Right ventricle myocardium superior (tissue), 1 donor: Measurements from ENCODE around the gene DPH3. TPM values are rescaled to one million over a fixed set of nuclear protein-coding genes. Genes with fewer than 3 reads are reported as not detected.
"Not testable (repeated sequence)": the region's sequence is repeated elsewhere in the genome, so short reads cannot be mapped to it uniquely, and the experiment has no call there.

Experiments
- ATAC-seq: fragments of 200-7000 bp; cut with Tn5 transposase; one replicate; pipeline ENCODE4 v1.9.1; 2020; ENCODE audit warnings: mild to moderate bottlenecking; ENCODE audit not compliant: poor library complexity
- DNase-seq: peaks from one replicate; pipeline ENCODE4 v3.0.0-alpha.2; 2020
- intact Hi-C: fragments of 100-400 bp; cut with DNase I; formaldehyde crosslinking; loops from one replicate; pipeline ENCODE4 v1.11.2; 2022
- long read RNA-seq: library from polyadenylated mRNA; unstranded; transcript quantifications from one replicate; pipeline ENCODE4 v2.0.0, GENCODE V29; 2021
- total RNA-seq: library from RNA; stranded (reverse); fragmentation: NEBNext Ultra II Directional; extraction: Animal tissue kit (Norgen Biotek cat#: 25700); gene quantifications from one replicate; pipeline ENCODE4 v1.2.1, GENCODE V29; 2021
- donor health status: DM: no; HTN: yes; CAD: no; lungs with severe emphysema.

The DPH3 gene
- total RNA-seq, result 18.1 TPM
- long read RNA-seq, transcript DPH3-204 (3 exons, 3,131 nt), result major isoform, 62 of 79 reads
- long read RNA-seq, transcript DPH3-202 (2 exons, 3,052 nt), result minor isoform, 14 of 79 reads
- long read RNA-seq, partial matches to known transcripts, result 0 of 79 reads
- long read RNA-seq, other reads (novel, unspliced or antisense), result 3 of 79 reads

GRCh38 chr3:16264708-16265454, at the start of gene DPH3, which contains the start of gene OXNAD1:
Gene DPH3, minus strand, starts transcription at chr3:16264943. Its CDS starts 67 bp downstream, at chr3:16264876.
Gene OXNAD1, plus strand, starts transcription at chr3:16265212. Its CDS starts 5,741 bp downstream, at chr3:16270953.
- peak; percentile 100 for DNase-seq
- intact Hi-C loops, result loop anchor here (5.0 kb wide), 1 partner anchor 287 kb away; no protein-coding TSS in a partner anchor
- peak; percentile 99 for ATAC-seq

GRCh38 chr3:16313886-16314645, 49.3 kb upstream of the DPH3 start:
- intact Hi-C loops, result no loop called here
- ATAC-seq (no peak), DNase-seq (no peak)

GRCh38 chr3:16311960-16312451, 47.3 kb upstream of the DPH3 start:
- DNase-seq, result peak; percentile 50
- peak; percentile 54 for ATAC-seq
- intact Hi-C loops, result no loop called here

- intact Hi-C loops, ATAC-seq, DNase-seq: not testable (repeated sequence)
Measured at GRCh38 chr3:16310486-16310885, 45.7 kb upstream of the DPH3 start.

- ATAC-seq (no peak), DNase-seq (no peak)
- intact Hi-C loops, result no loop called here
Measured at GRCh38 chr3:16309558-16309957, 44.8 kb upstream of the DPH3 start.

GRCh38 chr3:16308727-16309126, 44.0 kb upstream of the DPH3 start:
- ATAC-seq (no peak), DNase-seq (no peak)
- intact Hi-C loops, result no loop called here

GRCh38 chr3:16307832-16308531, 43.2 kb upstream of the DPH3 start:
- no peak for DNase-seq
- intact Hi-C loops, result no loop called here
- ATAC-seq, result no peak

GRCh38 chr3:16305111-16305541, 40.4 kb upstream of the DPH3 start:
- no peak for ATAC-seq
- intact Hi-C loops, result no loop called here
- no peak for DNase-seq

GRCh38 chr3:16304061-16305010, 39.6 kb upstream of the DPH3 start:
- DNase-seq, result no peak
- intact Hi-C loops, result no loop called here
- ATAC-seq, result no peak

GRCh38 chr3:16303037-16303575, 38.4 kb upstream of the DPH3 start:
- no peak for ATAC-seq
- intact Hi-C loops, result no loop called here
- DNase-seq, result no peak

GRCh38 chr3:16302082-16302631, 37.4 kb upstream of the DPH3 start:
- ATAC-seq (no peak), DNase-seq (no peak)
- intact Hi-C loops, result no loop called here

GRCh38 chr3:16301507-16301906, 36.8 kb upstream of the DPH3 start:
- ATAC-seq (no peak), DNase-seq (no peak)
- intact Hi-C loops, result no loop called here

- ATAC-seq, result no peak
- intact Hi-C loops, result no loop called here
- DNase-seq, result no peak
Measured at GRCh38 chr3:16300881-16301359, 36.2 kb upstream of the DPH3 start.

- DNase-seq (no peak), ATAC-seq (no peak)
- intact Hi-C loops, result no loop called here
Measured at GRCh38 chr3:16300307-16300706, 35.6 kb upstream of the DPH3 start.

GRCh38 chr3:16299746-16300145, 35.0 kb upstream of the DPH3 start:
- no peak for DNase-seq
- intact Hi-C loops, result loop anchor here (10.0 kb wide), 1 partner anchor 215 kb away; the partner anchor contains the start of gene RFTN1
- no peak for ATAC-seq

GRCh38 chr3:16298891-16299290, 34.1 kb upstream of the DPH3 start:
- no peak for ATAC-seq
- intact Hi-C loops, result loop anchor here (10.0 kb wide), 1 partner anchor 216 kb away; the partner anchor contains the start of gene RFTN1
- DNase-seq, result no peak
